Right lobe of liver (tissue), 6 donors: ENCODE results near the gene GNPDA1. TPM values are rescaled to one million over a fixed set of nuclear protein-coding genes. Genes with fewer than 3 reads are reported as not detected.

ENCODE experiments used
- ATAC-seq, 4 donors: fragments of 200-7000 bp; cut with Tn5 transposase; one replicate each; pipeline ENCODE4 v1.9.1; 2020; ENCODE audit warnings: mild to moderate bottlenecking in 4 of 4, moderate library complexity in 4 of 4
- DNase-seq, 3 donors: peaks; one replicate each; pipeline ENCODE4 v3.0.0-alpha.2; 2020
- H3K27ac ChIP-seq, 3 donors: fragments of 200-600 bp; one replicate each; pipeline ENCODE4 v1.8.0; 2022
- H3K27me3 ChIP-seq, 2 donors: fragments of 200-600 bp; one replicate each; pipeline ENCODE4 v1.8.0; 2022
- H3K36me3 ChIP-seq, 4 donors: fragments of 200-600 bp; sonication (generic) in 1 of 4; one replicate each; pipeline versions ENCODE4 v1.5.1 to v1.8.0; 2017 to 2022; ENCODE audit warnings: control low read depth in 1 of 4
- H3K4me1 ChIP-seq, 4 donors: fragments of 200-600 bp; sonication (generic) in 1 of 4; one replicate each; pipeline versions ENCODE4 v1.5.1 to v1.8.0; 2017 to 2022; ENCODE audit warnings: control low read depth in 1 of 4
- H3K4me3 ChIP-seq, 3 donors: fragments of 200-600 bp; one replicate each; pipeline ENCODE4 v1.8.0; 2022
- H3K9me3 ChIP-seq, 4 donors: fragments of 200-600 bp; sonication (generic) in 1 of 4; one replicate each; pipeline versions ENCODE4 v1.5.1 to v1.8.0; 2017 to 2022; ENCODE audit warnings: control low read depth in 1 of 4
- CTCF ChIP-seq, 4 donors: fragments of 200-600 bp in 3 of 4; fragments of 450-650 bp in 1 of 4; IDR thresholded peaks; one replicate each; pipeline versions ENCODE4 v1.5.1 to v1.8.0; 2016 to 2022; ENCODE audit warnings: antibody characterized with exemption in 4 of 4, mild to moderate bottlenecking in 2 of 4
- POLR2A ChIP-seq: fragments of 450-650 bp; IDR thresholded peaks from one replicate; pipeline ENCODE4 v1.6.1; 2017; ENCODE audit warnings: antibody characterized with exemption, mild to moderate bottlenecking
- WGBS: methylation state at CpG from one replicate; pipeline ENCODE4 v1.1.6; 2018; ENCODE audit warnings: low coverage, low lambda C conversion rate; ENCODE audit not compliant: insufficient coverage; ENCODE audit errors: missing lambda C conversion rate; 5-methylcytosine and 5-hydroxymethylcytosine counted together
- intact Hi-C, 2 donors: fragments of 100-400 bp; cut with DNase I; formaldehyde crosslinking; loops; one replicate each; pipeline versions ENCODE4 v1.11.2 to v1.14.1; 2022
- long read RNA-seq: library from polyadenylated mRNA; unstranded; transcript quantifications from one replicate; pipeline ENCODE4 v2.0.0, GENCODE V29; 2019
- total RNA-seq, 6 experiments: library from RNA; depleted of rRNA in 2 of 6; stranded (reverse); fragments of >200 nt in 2 of 6; fragmentation: NEBNext Ultra II Directional in 3 of 6; extraction: Animal tissue kit (Norgen Biotek cat#: 25700) in 3 of 6; gene quantifications; one replicate each; pipeline versions ENCODE4 v1.1.0 to v1.2.4, GENCODE V29; 2016 to 2023
- donor health status: DM: no; HTN: yes; CAD: no.
- donor health status: DM: no; HTN: no; CAD: no.
- donor health status: DM: no; HTN: no; CAD: no.
- donor health status: DM: no; HTN: yes; CAD: no.
- donor health status: DM: no; HTN: yes; CAD: no.

Gene GNPDA1
- 10 to 100 TPM in 4 of 6 experiments, 1 to 10 TPM in 2; 6.3 to 22.1 (median 14.9) TPM for total RNA-seq
- long read RNA-seq, partial matches to known transcripts: 0 of 4 reads
- long read RNA-seq, other reads (novel, unspliced or antisense): 0 of 4 reads

- peak; percentile 70 to 83 (median 82) for ATAC-seq
- no peaks in the 10 kb centered on the region for H3K36me3 ChIP-seq
- no peaks in the 10 kb centered on the region for H3K9me3 ChIP-seq
- WGBS: 2% methylated on average over 19 of the region's 58 CpGs
- H3K4me1 ChIP-seq: peaks cover 0 to 32% (median 11%) of the 10 kb centered on the region in 4 donors
- intact Hi-C loops: loop anchor here in 1 of 2 donors (10.0 kb wide), 1 partner anchor 122 kb away; no protein-coding TSS in a partner anchor
- H3K27ac ChIP-seq: peak within 1 kb of the TSS; percentile 90 to 95 (median 94)
- H3K27me3 ChIP-seq: no peaks in the 10 kb centered on the region
- TF ChIP-seq CTCF (IDR thresholded peaks at IDR 0.05) (peak in 2 of 4 donors; percentile 32 to 36), POLR2A (peak; percentile 92)
- DNase-seq: peak; percentile 87 to 90 (median 88)
- H3K4me3 ChIP-seq: peak within 1 kb of the TSS; percentile 65 to 75 (median 70)
These were observed at the start of gene GNPDA1 for GRCh38 chr5:142012792-142013388. Gene GNPDA1, minus strand, starts transcription at chr5:142013027. Its CDS starts 992 bp downstream, at chr5:142012035.

- Histone ChIP-seq H3K27ac (no peak overlapping the region), H3K4me3 (no peak overlapping the region), H3K4me1 (no peaks in the 10 kb centered on the region), H3K27me3 (no peaks in the 10 kb centered on the region), H3K9me3 (no peaks in the 10 kb centered on the region), H3K36me3 (no peaks in the 10 kb centered on the region)
- ATAC-seq (peak; percentile 38 to 77 (median 58)), DNase-seq (no peak)
- TF ChIP-seq POLR2A: no peak
- peak in 2 of 4 donors; percentile 7 to 8 for TF ChIP-seq CTCF (IDR thresholded peaks at IDR 0.05)
- 94% methylated on average over 1 of the region's 1 CpG for WGBS
- intact Hi-C loops: no loop called here
These were observed 46.6 kb upstream of the GNPDA1 start for GRCh38 chr5:142059304-142059940.

- no peak for TF ChIP-seq CTCF (IDR thresholded peaks at IDR 0.05)
- ATAC-seq: no peak
These were observed 44.9 kb upstream of the GNPDA1 start for GRCh38 chr5:142057697-142058056.

GRCh38 chr5:142056816-142057696 lies 44.2 kb upstream of the GNPDA1 start:
- no peak for ATAC-seq
- Histone ChIP-seq H3K9me3 (no peaks in the 10 kb centered on the region), H3K4me3 (no peak overlapping the region), H3K27ac (no peak overlapping the region), H3K4me1 (no peaks in the 10 kb centered on the region), H3K27me3 (no peaks in the 10 kb centered on the region), H3K36me3 (no peaks in the 10 kb centered on the region)
- intact Hi-C loops: no loop called here
- WGBS: 57% methylated on average over 5 of the region's 5 CpGs
- no peak for DNase-seq
- TF ChIP-seq CTCF (IDR thresholded peaks at IDR 0.05): no peak
- no peak for TF ChIP-seq POLR2A

More at GRCh38 chr5:142057697-142058056, 44.9 kb upstream of the GNPDA1 start:
- DNase-seq: no peak
- no peaks in the 10 kb centered on the region for H3K27me3 ChIP-seq
- H3K27ac ChIP-seq: no peak overlapping the region
- no peaks in the 10 kb centered on the region for H3K36me3 ChIP-seq
- intact Hi-C loops: no loop called here
- no peaks in the 10 kb centered on the region for H3K9me3 ChIP-seq
- no peaks in the 10 kb centered on the region for H3K4me1 ChIP-seq
- no peak overlapping the region for H3K4me3 ChIP-seq
